C4-2B (cell line): ENCODE results near the gene CDCA4.
"Not testable (repeated sequence)": the region's sequence is repeated elsewhere in the genome, so short reads cannot be mapped to it uniquely, and the experiment has no call there.

Source experiments
- H3K27ac ChIP-seq: fragments of 450-650 bp; 2 replicates; pipeline ENCODE4 v1.5.1; 2017
- CTCF ChIP-seq: fragments of 450-650 bp; conservative IDR thresholded peaks from 2 replicates; pipeline ENCODE4 v1.5.1; 2017; ENCODE audit warnings: mild to moderate bottlenecking
- ZFX ChIP-seq: fragments of 450-650 bp; IDR thresholded peaks from 2 replicates; pipeline ENCODE4 v1.6.1; 2017

Gene CDCA4

DNA sequence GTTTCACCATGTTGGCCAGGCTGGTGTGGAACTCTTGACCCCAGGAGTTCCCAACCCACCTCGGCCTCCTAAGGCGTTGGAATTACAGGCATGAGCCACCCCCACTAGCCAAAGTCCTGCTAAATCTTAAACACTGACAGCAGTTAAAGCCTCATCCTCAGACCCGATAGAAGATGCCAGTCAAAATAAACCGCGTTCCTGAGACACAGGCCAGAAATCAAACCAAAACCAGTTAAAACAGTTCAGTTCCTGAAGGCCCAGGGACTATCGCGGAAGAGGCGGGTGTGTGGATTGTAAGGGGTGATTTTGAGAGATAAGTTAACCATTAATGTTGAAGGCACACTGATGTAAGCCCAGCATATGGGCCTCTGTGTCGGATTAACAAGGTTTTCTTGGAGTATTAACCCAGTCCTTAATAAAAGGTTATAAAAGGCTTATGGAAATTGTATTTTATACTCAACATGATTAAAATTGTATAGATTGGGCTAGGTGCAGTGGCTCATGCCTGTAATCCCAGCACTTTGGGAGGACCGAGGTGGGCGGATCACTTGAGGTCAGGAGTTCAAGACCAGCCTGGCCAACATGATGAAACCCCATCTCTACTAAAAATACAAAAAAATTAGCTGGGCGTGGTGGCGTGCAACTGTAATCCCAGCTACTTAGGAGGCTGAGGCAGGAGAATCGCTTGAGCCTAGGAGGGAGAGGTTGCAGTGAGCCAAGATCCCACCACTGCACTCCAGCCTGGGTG, 18.7 kb upstream of the CDCA4 start:
- H3K27ac ChIP-seq: no peak overlapping the region
- TF ChIP-seq ZFX (no peak), CTCF (no peak)

GRCh38 chr14:105035616-105036015, 14.7 kb upstream of the CDCA4 start:
- H3K27ac ChIP-seq: peak overlapping the region; percentile 24; the same call in 1 of the 2 replicates

DNA sequence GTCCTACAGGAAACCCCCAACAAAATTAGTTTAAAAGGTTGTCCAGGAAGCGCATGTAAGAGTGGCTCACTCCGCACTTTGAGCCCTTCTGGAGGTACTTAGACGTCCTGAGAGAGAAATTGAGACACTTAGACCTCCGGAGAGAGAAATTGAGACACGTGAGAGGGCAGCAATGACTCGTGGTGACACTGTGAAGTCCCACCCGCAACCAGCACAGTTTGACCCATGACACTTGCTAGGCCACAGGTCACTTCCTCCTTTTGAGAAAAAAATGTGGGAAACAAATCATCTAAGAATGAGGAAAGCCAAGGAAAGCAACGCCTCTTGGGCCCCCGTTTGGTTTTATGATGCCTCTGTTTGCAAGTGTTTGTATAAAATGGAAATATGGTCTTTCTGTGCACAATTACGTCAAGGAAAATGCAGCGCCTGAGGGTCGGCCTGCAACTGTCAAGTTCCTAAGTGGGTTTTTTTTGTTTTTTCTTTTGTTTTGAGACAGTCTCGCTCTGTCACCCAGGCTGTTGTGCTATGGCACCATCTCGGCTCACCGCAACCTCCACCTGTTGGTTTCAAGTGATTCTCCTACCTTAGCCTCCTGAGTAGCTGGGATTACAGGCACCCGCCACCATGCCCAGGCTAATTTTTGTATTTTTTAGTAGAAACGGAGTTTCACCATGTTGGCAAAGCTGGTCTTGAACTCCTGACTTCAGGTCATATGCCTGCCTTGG, 13.6 kb upstream of the CDCA4 start:
- no peak for TF ChIP-seq CTCF
- no peak for TF ChIP-seq ZFX
- H3K27ac ChIP-seq: no peak overlapping the region

GRCh38 chr14:105033412-105033900, 12.6 kb upstream of the CDCA4 start:
- not testable (repeated sequence) for H3K27ac ChIP-seq

GRCh38 chr14:105032451-105032901, 11.6 kb upstream of the CDCA4 start:
- not testable (repeated sequence) for H3K27ac ChIP-seq

DNA sequence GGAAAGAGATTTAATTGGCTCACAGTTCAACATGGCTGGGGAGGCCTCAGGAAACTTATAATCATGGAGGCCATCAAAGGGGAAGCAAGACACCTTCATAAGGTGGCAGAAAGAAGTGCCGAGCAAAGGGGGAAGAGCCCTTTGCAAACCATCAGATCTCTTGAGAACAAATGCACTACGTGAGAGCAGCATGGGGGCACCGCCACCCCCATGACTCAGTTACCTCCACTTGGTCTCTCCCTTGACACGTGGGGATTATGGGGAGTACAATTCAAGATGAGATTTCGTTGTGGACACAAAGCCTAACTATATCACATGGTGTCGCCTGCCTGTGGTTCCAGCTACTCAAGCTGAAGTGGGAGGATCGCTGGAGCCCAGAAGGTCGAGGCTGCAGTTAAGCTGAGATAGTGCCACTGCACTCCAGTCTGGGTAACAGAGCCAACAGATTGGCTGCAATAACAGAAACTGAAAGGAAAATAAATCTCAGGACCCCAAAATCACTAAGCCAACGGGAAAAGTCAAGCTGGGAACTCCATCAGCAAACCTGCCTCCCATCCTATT, 10.0 kb upstream of the CDCA4 start:
- TF ChIP-seq ZFX (no peak), CTCF (no peak)
- H3K27ac ChIP-seq: no peak overlapping the region

DNA sequence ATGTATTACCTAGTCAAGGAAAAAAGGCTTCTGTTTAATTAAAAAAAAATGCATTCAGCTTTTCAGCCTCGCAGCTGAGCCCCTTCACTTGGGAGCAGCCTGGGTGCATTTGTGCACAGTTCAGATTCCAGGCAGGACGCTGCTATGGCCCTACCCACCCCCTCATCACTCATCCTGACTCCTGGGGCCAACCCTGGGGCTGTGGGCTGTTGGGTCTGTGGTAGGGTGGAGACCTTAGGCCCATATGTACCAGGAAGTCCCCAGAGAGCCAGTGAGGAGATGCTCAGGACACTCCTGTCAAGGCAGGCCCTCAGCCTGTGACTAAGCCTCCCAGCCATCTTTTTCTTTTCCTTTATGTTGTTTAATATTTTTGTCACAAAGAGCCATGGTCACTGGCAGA, 9.3 kb upstream of the CDCA4 start:
- no peak overlapping the region for H3K27ac ChIP-seq
- TF ChIP-seq CTCF: no peak
- no peak for TF ChIP-seq ZFX

- H3K27ac ChIP-seq: no peak overlapping the region
- TF ChIP-seq ZFX: no peak
- no peak for TF ChIP-seq CTCF
These were observed 8.5 kb upstream of the CDCA4 start for GRCh38 chr14:105029402-105029801.
